Mammary epithelial cell (primary cell): Measurements from ENCODE around the gene DGCR2.

ENCODE experiments used
- EZH2 ChIP-seq: IDR thresholded peaks from 2 replicates; pipeline ENCODE4 v1.6.1; 2012; ENCODE audit warnings: low read length, inconsistent platforms, borderline replicate concordance
- TF ChIP-seq, protein P1 (sequence below), 2 donors: IDR thresholded peaks in 1 of 2; conservative IDR thresholded peaks in 1 of 2; 2 replicates each; pipeline ENCODE4 v1.5.1; 2011 to 2012; ENCODE audit warnings: inconsistent platforms in 2 of 2, low read length in 2 of 2, mild to moderate bottlenecking in 2 of 2, control low read depth in 1 of 2, low read depth in 1 of 2; ENCODE audit not compliant: insufficient read depth in 1 of 2; ENCODE audit errors: extremely low read depth in 1 of 2

DNA sequence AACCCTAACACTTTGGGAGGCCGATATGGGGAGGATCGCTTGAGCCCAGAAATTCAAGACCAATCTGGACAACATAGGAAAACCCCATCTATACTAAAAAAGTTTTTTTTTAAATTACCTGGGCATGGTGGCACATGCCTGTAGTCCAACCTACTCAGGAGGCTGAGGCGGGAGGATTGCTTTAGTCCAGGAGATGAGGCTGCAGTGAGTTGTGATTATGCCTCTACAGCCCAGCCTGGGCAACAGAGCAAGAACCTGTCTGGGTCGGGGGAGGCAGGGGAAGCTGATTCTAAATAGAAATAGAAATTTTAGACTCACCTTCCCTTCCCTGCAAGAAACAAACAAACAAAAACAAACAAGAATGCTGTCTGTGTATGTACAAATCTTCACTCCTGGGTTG is 133.3 kb downstream of the DGCR2 start:
- TF ChIP-seq, protein P1, sequence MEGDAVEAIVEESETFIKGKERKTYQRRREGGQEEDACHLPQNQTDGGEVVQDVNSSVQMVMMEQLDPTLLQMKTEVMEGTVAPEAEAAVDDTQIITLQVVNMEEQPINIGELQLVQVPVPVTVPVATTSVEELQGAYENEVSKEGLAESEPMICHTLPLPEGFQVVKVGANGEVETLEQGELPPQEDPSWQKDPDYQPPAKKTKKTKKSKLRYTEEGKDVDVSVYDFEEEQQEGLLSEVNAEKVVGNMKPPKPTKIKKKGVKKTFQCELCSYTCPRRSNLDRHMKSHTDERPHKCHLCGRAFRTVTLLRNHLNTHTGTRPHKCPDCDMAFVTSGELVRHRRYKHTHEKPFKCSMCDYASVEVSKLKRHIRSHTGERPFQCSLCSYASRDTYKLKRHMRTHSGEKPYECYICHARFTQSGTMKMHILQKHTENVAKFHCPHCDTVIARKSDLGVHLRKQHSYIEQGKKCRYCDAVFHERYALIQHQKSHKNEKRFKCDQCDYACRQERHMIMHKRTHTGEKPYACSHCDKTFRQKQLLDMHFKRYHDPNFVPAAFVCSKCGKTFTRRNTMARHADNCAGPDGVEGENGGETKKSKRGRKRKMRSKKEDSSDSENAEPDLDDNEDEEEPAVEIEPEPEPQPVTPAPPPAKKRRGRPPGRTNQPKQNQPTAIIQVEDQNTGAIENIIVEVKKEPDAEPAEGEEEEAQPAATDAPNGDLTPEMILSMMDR (conservative IDR thresholded peaks at IDR 0.05 in 1 of 2, IDR thresholded peaks at IDR 0.05 in 1 of 2; ENCODE audit: extremely low read depth in 1 of 2, insufficient read depth in 1 of 2, low read depth in 1 of 2, low read length in 2 of 2) = no peak
- TF ChIP-seq EZH2 = no peak
